ENCODE data around the gene HTRA2. TPM values are rescaled to one million over a fixed set of nuclear protein-coding genes. Genes with fewer than 3 reads are reported as not detected.
A peak's percentile ranks its signal among the peaks of the same experiment; 100 is the strongest.

HTRA2 gene
- total and polyA plus RNA-seq, 9 of the 15 experiments (the other 6 are each of a cell fraction or from before 2014, with no cell fraction given) = 54.2 to 71.2 (median 65.8) TPM

GRCh38 chr2:74548900-74549826 is 19.4 kb downstream of the HTRA2 start (continued):
- TF ChIP-seq CTCF (IDR thresholded peaks at IDR 0.05 in 2 of 3, conservative IDR thresholded peaks at IDR 0.05 in 1 of 3; ENCODE audit: insufficient read depth in 2 of 3, low read depth in 1 of 3, low read length in 3 of 3) (peak in 1 of 3 experiments; percentile 2; a peak in 1 of 6 replicates), TAL1 (IDR thresholded peaks at IDR 0.05) (no peak), UBTF (IDR thresholded peaks at IDR 0.05; ENCODE audit: borderline replicate concordance in 1 of 2, low read depth in 2 of 2, low read length in 2 of 2) (peak; percentile 49 to 82; a peak in 3 of 4 replicates), REST (IDR thresholded peaks at IDR 0.05; ENCODE audit: borderline replicate concordance) (peak; percentile 23; the same call in 1 of the 2 replicates), REST (CRISPR knock-in tag; IDR thresholded peaks at IDR 0.05; ENCODE audit: low read depth) (no peak), TCF7 (IDR thresholded peaks at IDR 0.05; ENCODE audit: borderline replicate concordance) (0 out of 2 replicates have a peak, but pooled peaks have one; percentile 32), MNT (conservative IDR thresholded peaks at IDR 0.05) (peak in 1 of 2 experiments; percentile 43; a peak in 2 of 4 replicates), PHB (CRISPR knock-in tag; IDR thresholded peaks at IDR 0.05) (no peak), SREBF2 (CRISPR knock-in tag; IDR thresholded peaks at IDR 0.05) (no peak), XRCC5 (IDR thresholded peaks at IDR 0.05; ENCODE audit: low read depth, low read length) (0 out of 2 replicates have a peak, but pooled peaks have one; percentile 58), NFRKB (IDR thresholded peaks at IDR 0.05; ENCODE audit: low read depth) (0 out of 2 replicates have a peak, but pooled peaks have one; percentile 34)

Data from K562 (cell line).